ENCODE data around the gene MEGF11. TPM values are rescaled to one million over a fixed set of nuclear protein-coding genes. Genes with fewer than 3 reads are reported as not detected.
A peak's percentile ranks its signal among the peaks of the same experiment; 100 is the strongest.

Gene MEGF11
- total and polyA plus RNA-seq, 8 donors, result 0.05 to 0.92 (median 0.14) TPM; not detected in 4

DNA sequence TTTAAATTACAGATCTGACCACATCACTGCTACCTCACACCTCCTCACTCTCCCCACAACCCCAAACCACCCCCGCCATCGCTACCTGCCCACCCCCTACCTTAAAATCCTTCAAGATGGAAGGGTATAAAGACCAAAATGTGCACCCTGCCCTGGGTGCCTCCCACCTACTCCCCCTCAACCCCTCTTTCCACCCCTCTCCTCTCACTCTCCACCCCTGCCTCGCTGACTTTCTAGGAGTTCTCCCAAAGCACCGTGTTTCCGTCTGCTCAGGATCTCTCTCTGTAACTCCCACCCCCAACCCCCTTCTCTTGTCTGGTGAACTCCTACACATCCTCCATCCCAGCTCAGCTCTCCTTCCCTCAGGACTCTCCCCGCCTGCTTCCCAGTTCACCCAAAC lies 69.1 kb downstream of the MEGF11 start:
- 65 to 71% (median 67%) methylated on average over 6 of the region's 6 CpGs for WGBS, 5 donors
- Histone ChIP-seq H3K36me3 (no peaks in the 10 kb centered on the region), H3K4me1 (peaks cover 0 to 10% (median 0%) of the 10 kb centered on the region in 4 donors), H3K4me3 (no peak overlapping the region), H3K27me3 (peaks cover 0 to 58% (median 0%) of the 10 kb centered on the region in 3 donors), H3K27ac (no peak overlapping the region), H3K9me3 (no peaks in the 10 kb centered on the region)
- intact Hi-C loops (cut with DNase I; ENCODE audit: low total_unique reads), result no loop called here
- TF ChIP-seq POLR2A (IDR thresholded peaks at IDR 0.05) (no peak), EP300 (IDR thresholded peaks at IDR 0.05) (no peak), POLR2AphosphoS5 (IDR thresholded peaks at IDR 0.05) (no peak)
- TF ChIP-seq, protein P1, sequence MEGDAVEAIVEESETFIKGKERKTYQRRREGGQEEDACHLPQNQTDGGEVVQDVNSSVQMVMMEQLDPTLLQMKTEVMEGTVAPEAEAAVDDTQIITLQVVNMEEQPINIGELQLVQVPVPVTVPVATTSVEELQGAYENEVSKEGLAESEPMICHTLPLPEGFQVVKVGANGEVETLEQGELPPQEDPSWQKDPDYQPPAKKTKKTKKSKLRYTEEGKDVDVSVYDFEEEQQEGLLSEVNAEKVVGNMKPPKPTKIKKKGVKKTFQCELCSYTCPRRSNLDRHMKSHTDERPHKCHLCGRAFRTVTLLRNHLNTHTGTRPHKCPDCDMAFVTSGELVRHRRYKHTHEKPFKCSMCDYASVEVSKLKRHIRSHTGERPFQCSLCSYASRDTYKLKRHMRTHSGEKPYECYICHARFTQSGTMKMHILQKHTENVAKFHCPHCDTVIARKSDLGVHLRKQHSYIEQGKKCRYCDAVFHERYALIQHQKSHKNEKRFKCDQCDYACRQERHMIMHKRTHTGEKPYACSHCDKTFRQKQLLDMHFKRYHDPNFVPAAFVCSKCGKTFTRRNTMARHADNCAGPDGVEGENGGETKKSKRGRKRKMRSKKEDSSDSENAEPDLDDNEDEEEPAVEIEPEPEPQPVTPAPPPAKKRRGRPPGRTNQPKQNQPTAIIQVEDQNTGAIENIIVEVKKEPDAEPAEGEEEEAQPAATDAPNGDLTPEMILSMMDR (IDR thresholded peaks at IDR 0.05), result no peak
- no peak for DNase-seq

DNA sequence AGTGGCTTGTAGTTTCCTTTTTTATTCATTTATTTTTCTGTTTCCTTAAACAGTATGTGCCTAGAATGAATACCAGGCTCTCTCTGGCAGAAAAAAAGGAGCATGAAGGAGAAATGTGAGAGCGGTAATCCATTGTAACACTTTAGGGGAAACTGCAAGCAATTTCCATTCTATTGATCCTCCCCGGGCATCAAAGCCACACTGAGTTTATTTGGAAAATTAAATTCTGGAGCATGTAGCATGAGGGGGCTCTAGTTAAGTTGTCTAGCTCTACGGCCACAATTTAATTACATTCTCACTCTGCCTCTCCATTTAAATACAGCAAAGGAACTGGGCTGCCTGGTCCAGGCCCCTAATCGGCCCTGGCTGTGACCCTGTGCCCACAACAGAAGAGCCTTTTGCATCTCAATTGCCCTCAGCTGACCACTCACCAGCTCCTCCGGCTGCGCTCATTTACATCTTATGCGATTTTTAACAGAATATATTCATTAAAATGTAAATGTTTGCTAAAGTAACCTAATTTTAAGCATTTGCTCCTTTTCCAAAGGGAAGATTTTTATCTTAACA lies 72.9 kb downstream of the MEGF11 start:
- Histone ChIP-seq H3K9me3 (no peaks in the 10 kb centered on the region), H3K4me1 (peaks cover 0 to 6% (median 0%) of the 10 kb centered on the region in 4 donors), H3K4me3 (no peak overlapping the region), H3K27me3 (peaks cover 0 to 61% (median 0%) of the 10 kb centered on the region in 3 donors), H3K36me3 (no peaks in the 10 kb centered on the region), H3K27ac (no peak overlapping the region)
- no peak for DNase-seq
- no peak for TF ChIP-seq POLR2A (IDR thresholded peaks at IDR 0.05)
- TF ChIP-seq, protein P1 (IDR thresholded peaks at IDR 0.05), result no peak
- TF ChIP-seq POLR2AphosphoS5 (IDR thresholded peaks at IDR 0.05), result no peak
- TF ChIP-seq EP300 (IDR thresholded peaks at IDR 0.05), result no peak
- intact Hi-C loops (cut with DNase I; ENCODE audit: low total_unique reads), result no loop called here
- 83 to 93% (median 87%) methylated on average over 7 of the region's 7 CpGs for WGBS, 5 donors

DNA sequence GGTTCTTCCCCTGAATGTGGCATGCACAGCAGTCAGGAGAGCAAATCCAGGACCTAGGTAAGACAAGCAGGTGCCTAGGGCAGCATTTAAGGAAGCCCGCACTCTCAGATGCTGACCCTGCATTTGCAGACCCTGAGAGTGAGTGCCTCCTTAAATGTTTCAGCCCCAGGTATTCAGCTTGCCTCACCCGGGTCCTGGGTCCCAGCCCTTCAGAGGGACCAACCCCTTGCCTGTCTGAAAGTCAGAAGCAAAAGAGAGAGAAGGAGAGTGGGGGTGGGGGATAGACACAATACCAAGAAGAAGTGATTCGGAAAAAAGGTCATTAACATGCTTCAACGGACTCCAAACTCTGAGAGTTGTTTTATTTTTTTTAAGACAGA lies 75.0 kb downstream of the MEGF11 start:
- DNase-seq, result no peak
- Histone ChIP-seq H3K36me3 (no peaks in the 10 kb centered on the region), H3K27ac (no peak overlapping the region), H3K9me3 (no peaks in the 10 kb centered on the region), H3K4me1 (no peaks in the 10 kb centered on the region), H3K27me3 (peaks cover 0 to 49% (median 0%) of the 10 kb centered on the region in 3 donors), H3K4me3 (no peak overlapping the region)
- intact Hi-C loops (cut with DNase I; ENCODE audit: low total_unique reads), result no loop called here
- WGBS, 5 donors, result 33 to 47% (median 41%) methylated on average over 4 of the region's 4 CpGs
- no peak for TF ChIP-seq POLR2AphosphoS5 (IDR thresholded peaks at IDR 0.05)
- TF ChIP-seq EP300 (IDR thresholded peaks at IDR 0.05), result no peak
- TF ChIP-seq POLR2A (IDR thresholded peaks at IDR 0.05), result no peak
- TF ChIP-seq, protein P1 (IDR thresholded peaks at IDR 0.05), result no peak

DNA sequence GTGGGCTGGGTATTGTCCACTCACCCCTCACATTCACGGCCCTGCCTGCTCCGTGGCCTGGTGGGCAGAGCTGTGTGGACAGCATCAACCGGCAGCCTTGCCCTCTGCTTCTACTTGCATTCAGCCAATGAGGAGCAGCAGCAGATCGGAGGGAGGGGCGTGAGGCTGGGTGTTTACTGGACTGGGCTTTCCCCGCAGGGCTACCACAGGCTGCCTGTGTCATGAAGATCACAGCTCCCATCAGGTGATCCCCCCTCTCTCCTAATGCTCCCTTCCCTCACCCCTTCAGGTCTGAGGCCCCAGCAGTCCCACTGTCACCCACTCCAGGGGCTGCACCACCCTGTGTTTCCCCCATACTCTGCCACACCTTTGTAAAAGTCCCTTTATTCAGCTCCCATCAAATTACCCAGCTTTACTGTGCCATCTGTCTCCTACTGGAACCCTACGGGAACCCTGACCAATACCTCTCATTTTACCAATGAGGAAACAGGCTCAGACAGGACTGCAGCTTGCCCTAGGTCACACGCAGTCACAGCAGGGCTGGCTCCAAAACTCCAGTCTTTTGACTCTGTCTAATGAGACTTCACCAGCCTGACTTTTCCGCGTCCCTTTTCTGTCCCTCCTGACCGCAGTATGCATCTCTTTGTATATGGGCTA lies 81.1 kb downstream of the MEGF11 start:
- TF ChIP-seq EP300 (IDR thresholded peaks at IDR 0.05) (no peak), POLR2A (IDR thresholded peaks at IDR 0.05) (no peak), POLR2AphosphoS5 (IDR thresholded peaks at IDR 0.05) (no peak)
- TF ChIP-seq, protein P1 (IDR thresholded peaks at IDR 0.05), result no peak
- Histone ChIP-seq H3K4me3 (no peak overlapping the region), H3K4me1 (no peaks in the 10 kb centered on the region), H3K27ac (no peak overlapping the region), H3K9me3 (no peaks in the 10 kb centered on the region), H3K27me3 (peaks cover 0 to 38% (median 0%) of the 10 kb centered on the region in 3 donors), H3K36me3 (no peaks in the 10 kb centered on the region)
- intact Hi-C loops (cut with DNase I; ENCODE audit: low total_unique reads), result no loop called here
- WGBS, 5 donors, result 53 to 63% (median 55%) methylated on average over 11 of the region's 11 CpGs
- peak in 1 of 2 donors; percentile 32 for DNase-seq
